NCI-H748 (cell line): ENCODE data around the gene RORB.

Experiments used
- DNase-seq: peaks from one replicate; lab custom pipeline; 2025; ENCODE audit not compliant: unreplicated experiment; lab: John Stamatoyannopoulos, UW

The RORB gene

GRCh38 chr9:74589576-74589975, 92.4 kb downstream of the RORB start:
- DNase-seq = no peak

GRCh38 chr9:74595286-74595685, 98.2 kb downstream of the RORB start:
- peak; percentile 7 for DNase-seq

DNA sequence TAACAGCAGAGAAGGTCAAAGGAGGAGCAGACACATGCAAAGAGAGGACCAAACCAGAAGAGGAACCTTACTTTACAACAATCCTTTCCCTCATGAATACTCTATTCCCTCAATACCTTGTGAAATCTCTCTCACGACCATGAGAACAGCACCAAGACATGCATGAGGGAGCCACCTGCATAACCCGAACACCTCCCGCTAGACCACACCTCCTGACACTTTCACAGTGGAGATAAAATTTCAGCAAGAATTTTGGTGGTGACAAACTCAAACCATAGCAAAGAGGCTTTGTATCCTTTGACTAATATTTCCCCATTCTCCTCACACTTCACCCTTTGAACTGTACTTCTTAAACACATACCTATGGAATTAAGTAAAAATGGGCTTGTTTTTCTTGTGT, 101.7 kb downstream of the RORB start:
- no peak for DNase-seq

DNA sequence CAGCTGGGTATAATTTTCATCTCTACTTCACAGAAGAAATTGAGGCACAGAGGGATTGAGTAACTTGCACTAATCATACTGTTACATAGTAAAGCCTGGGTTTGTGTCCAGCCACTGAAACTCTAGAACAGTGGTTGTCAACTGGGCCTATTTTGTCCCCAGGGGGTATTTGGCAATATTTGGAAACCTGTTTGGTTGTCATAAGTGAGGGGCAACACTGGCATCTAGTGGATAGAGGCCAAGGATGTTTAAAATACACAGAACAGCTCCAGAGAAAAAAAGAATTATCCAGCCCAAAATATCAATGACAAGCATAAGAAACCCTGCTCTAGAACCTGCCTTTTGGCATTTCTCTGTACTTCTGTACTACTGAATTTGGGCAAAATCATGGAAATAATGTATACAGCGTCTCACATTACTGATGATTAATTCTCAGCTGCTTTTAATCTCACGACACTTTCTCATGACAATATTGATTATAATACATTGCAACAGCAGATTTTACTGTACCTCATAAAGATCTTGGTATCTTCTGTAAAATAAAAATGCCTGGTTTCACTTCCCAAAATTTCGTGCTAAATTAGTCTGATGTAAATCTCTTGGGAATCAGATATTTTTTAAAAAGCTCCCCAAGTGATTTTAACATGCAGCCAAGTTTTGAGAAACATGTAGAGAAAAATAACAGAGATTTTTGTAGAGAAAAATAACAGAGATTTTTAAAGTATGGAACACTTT, 112.7 kb downstream of the RORB start:
- DNase-seq = peak; percentile 3

GRCh38 chr9:74610523-74611061, 113.5 kb downstream of the RORB start:
- no peak for DNase-seq

DNA sequence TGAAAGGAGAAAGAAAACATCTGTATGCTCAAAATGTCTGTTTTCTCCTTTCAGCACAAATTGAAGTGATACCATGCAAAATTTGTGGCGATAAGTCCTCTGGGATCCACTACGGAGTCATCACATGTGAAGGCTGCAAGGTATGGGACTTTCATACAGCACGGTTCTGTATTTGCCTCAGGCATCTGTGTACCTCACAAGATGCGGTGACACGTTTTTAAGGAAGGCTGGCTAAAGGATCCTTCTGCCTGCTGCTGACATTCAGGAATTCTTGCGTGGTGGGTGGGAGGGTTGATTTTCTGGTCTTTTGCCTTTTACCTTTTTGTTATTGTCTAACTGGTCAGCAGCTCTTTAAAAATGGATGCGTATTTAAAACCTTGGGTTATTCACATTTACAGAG, 133.1 kb downstream of the RORB start:
- DNase-seq = no peak

GRCh38 chr9:74639112-74639511, 142.0 kb downstream of the RORB start:
- DNase-seq = no peak

DNA sequence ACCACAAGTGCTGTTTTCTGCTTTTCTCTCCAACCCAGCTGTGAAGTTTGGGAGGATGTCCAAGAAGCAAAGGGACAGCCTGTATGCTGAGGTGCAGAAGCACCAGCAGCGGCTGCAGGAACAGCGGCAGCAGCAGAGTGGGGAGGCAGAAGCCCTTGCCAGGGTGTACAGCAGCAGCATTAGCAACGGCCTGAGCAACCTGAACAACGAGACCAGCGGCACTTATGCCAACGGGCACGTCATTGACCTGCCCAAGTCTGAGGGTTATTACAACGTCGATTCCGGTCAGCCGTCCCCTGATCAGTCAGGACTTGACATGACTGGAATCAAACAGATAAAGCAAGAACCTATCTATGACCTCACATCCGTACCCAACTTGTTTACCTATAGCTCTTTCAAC, 145.2 kb downstream of the RORB start:
- peak; percentile 19 for DNase-seq

DNA sequence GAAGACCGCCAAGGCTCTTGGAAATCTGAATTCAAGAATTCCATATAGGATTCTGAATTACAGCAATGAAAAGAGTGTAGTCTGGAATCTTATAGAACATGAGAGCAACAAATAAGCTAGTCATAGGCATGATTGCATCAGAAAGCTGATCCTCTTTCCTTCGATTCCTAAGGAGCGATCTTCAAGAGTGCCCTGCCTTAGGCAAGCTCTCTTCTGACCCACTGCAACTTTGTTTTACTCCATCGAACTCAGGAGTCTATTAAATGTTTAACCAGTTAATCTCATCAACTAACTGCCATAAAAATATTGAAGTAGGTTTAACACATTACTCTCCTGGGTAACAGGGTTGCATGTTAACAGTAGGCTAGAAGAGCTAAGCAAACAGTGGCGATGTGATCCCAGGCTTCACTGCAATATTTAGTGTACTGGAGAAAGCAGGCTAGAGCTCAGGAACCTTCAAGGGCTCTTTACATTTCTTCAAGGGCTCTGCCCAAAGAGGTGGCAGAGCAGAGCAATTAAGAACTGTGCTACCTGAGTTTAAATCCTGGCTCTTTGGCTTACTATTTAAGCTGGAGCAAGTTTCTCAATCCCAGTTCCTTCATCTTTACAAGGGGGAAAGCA, 146.3 kb downstream of the RORB start:
- no peak for DNase-seq

GRCh38 chr9:74644023-74644422, 146.9 kb downstream of the RORB start:
- DNase-seq = no peak

GRCh38 chr9:74645007-74645639, 148.0 kb downstream of the RORB start:
- DNase-seq = peak; percentile 17

- DNase-seq = no peak
Measured at GRCh38 chr9:74653410-74654080, 156.4 kb downstream of the RORB start.

- DNase-seq = no peak
Measured at GRCh38 chr9:74662674-74663073, 165.5 kb downstream of the RORB start.

- no peak for DNase-seq
Measured at GRCh38 chr9:74663439-74663838, 166.3 kb downstream of the RORB start.

DNA sequence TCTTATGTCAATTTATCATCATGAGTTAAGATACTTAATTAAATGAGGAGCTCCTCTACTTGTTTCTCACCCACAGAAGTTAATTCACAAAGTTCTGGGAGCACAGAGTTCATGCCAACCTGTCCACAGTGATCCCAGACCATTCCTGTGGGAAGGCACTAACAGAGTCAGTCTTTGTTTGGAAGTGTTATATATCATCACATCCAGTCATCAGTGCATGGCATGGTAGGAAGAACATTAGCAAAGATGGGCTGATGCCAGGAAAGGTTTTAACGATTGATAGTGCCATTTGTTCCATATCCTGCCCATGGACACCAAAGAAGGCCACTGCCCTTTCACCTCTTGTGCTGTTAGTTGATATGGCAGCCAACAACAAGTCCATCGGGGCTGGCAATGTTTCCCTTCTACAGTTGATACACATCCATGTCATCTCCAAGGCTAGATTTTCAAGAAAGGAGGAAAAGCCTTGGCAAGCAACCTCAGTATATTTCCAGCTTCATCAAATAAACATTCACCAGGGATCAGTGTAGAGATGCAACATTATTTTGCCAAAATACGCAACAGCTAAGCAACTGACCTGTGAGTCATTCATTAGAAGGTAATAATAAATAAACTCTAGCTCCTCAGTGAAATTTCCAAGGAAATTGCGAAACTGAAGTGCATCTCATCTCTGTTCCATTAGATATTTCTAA, 169.6 kb downstream of the RORB start:
- DNase-seq = no peak

- no peak for DNase-seq
Measured at GRCh38 chr9:74672237-74672636, 175.1 kb downstream of the RORB start.

DNA sequence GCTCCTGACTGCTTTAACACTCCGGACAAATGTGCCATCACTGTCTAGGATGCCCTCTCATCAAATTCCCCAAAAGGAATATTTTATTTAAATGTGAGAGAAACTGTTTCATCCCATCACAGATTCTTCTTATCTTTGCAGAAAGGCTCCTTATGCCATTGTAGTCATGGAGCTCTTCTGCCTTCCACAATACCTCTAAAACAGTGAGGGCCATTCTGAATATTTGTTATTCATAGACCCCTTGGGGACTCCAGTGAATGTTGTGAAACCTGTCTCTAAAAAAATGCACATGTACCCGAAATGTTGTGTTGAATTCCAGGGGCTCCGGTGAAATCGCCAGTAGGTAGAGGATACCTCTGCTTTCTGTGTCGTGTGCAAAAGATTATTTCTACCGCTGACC, 176.9 kb downstream of the RORB start:
- no peak for DNase-seq

DNA sequence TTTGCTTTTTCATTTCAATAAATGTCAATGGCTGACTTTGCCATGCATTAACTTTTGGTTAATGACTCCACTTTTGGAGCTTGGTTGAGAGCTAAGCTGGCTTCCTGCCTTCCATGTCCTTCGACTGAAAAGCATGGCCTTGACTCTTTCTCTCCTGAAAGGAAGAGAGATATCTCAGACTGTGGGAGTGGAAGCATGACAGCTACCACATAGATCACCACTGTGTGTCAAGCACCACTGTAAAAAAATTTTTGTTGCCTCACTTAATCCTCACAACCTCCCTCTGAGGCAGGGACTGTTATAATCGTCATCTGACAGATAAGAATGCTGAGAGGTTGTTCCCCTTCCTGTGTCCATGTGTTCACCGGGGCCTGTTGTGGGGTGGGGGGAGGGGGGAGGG, 184.8 kb downstream of the RORB start:
- no peak for DNase-seq

DNA sequence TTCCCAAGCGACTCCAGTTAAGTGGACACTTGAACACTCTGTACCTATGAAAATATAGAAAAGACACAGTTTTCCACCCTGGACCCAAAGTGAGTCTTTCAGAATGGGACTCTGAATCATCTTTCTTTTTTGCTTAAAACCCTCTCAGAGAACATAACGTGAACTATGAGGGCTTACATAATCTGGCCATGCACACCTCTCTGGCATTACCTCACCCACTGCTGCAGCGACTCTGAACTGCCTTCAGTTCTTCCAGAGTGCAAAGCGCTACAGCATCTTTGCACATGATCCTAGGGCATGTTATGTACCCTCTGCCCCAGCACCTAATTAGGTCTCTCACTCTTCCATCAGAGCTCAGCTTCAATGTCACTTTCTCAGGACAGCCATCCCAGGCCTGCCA, 186.2 kb downstream of the RORB start:
- no peak for DNase-seq

DNA sequence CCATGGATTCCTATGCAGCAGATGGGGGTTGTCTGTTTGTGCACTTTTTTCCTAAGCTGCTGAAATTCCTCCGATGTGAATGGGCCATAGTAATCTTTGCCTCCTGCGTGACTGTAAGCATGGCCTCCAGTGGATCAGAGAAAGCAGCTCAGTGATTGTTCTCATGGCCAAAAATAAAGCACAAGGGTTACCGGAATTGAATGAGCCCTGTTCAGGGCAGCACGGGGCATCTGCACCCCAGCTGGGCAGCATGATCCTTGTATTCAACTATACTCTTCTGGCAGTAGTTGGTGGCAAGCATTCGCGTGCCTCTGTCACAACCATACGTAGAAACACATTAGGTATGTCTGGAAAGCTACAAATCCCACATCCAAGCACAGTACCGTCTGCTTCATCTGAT, 193.9 kb downstream of the RORB start:
- no peak for DNase-seq

- no peak for DNase-seq
Measured at GRCh38 chr9:74696520-74696919, 199.4 kb downstream of the RORB start.
